ENCODE measurements around the gene RDH13.

The RDH13 gene

GRCh38 chr19:55085923-55086715 is 23.2 kb upstream of the RDH13 start:
- Histone ChIP-seq H3K9me3 (ENCODE audit: insufficient read depth, low read depth, low read length) (no peaks in the 10 kb centered on the region), H3K9ac (ENCODE audit: low read depth, low read length, poor library complexity, severe bottlenecking) (no peak overlapping the region), H3K4me2 (ENCODE audit: low read depth, low read length, poor library complexity, severe bottlenecking) (no peak overlapping the region), H3F3A (ENCODE audit: low read depth) (no peaks in the 10 kb centered on the region), H3K79me2 (ENCODE audit: insufficient read depth, low read length) (no peaks in the 10 kb centered on the region), H3K36me3 (ENCODE audit: insufficient read depth, low read length) (peaks cover 6% of the 10 kb centered on the region; the same call in 1 of the 2 replicates), H3K4me3 (ENCODE audit: low read length, poor library complexity, severe bottlenecking) (no peak overlapping the region), H3K27me3 (ENCODE audit: insufficient read depth, low read length, poor library complexity, severe bottlenecking) (no peaks in the 10 kb centered on the region), H2AFZ (ENCODE audit: low read length) (no peak overlapping the region), H3K9me2 (replicated peaks; ENCODE audit: low read depth, low read length) (no peaks in the 10 kb centered on the region), H4K20me1 (ENCODE audit: insufficient read depth, low read length, poor library complexity, severe bottlenecking) (no peaks in the 10 kb centered on the region), H3K4me1 (ENCODE audit: insufficient read depth, low read length, poor library complexity, severe bottlenecking) (no peaks in the 10 kb centered on the region)
- TF ChIP-seq CTCF (conservative IDR thresholded peaks at IDR 0.05; ENCODE audit: low read length) (no peak), EZH2phosphoT487 (IDR thresholded peaks at IDR 0.05; ENCODE audit: borderline replicate concordance) (no peak)

GRCh38 chr19:55084416-55084815 is 21.5 kb upstream of the RDH13 start:
- H3K9me3 ChIP-seq (ENCODE audit: insufficient read depth, low read depth, low read length): no peaks in the 10 kb centered on the region
- H3K79me2 ChIP-seq (ENCODE audit: insufficient read depth, low read length): no peaks in the 10 kb centered on the region
- H3K4me3 ChIP-seq (ENCODE audit: low read length, poor library complexity, severe bottlenecking): no peak overlapping the region
- H3K4me1 ChIP-seq (ENCODE audit: insufficient read depth, low read length, poor library complexity, severe bottlenecking): no peaks in the 10 kb centered on the region
- H3K9ac ChIP-seq (ENCODE audit: low read depth, low read length, poor library complexity, severe bottlenecking): no peak overlapping the region
- no peak overlapping the region for H2AFZ ChIP-seq (ENCODE audit: low read length)
- no peak overlapping the region for H3K4me2 ChIP-seq (ENCODE audit: low read depth, low read length, poor library complexity, severe bottlenecking)
- no peaks in the 10 kb centered on the region for H3F3A ChIP-seq (ENCODE audit: low read depth)
- H3K36me3 ChIP-seq (ENCODE audit: insufficient read depth, low read length): no peaks in the 10 kb centered on the region
- H3K27me3 ChIP-seq (ENCODE audit: insufficient read depth, low read length, poor library complexity, severe bottlenecking): no peaks in the 10 kb centered on the region
- TF ChIP-seq EZH2phosphoT487 (IDR thresholded peaks at IDR 0.05; ENCODE audit: borderline replicate concordance) (no peak), CTCF (conservative IDR thresholded peaks at IDR 0.05; ENCODE audit: low read length) (no peak)
- H3K9me2 ChIP-seq (replicated peaks; ENCODE audit: low read depth, low read length): no peaks in the 10 kb centered on the region
- no peaks in the 10 kb centered on the region for H4K20me1 ChIP-seq (ENCODE audit: insufficient read depth, low read length, poor library complexity, severe bottlenecking)

- Histone ChIP-seq H3K9me2 (replicated peaks; ENCODE audit: low read depth, low read length) (no peaks in the 10 kb centered on the region), H2AFZ (ENCODE audit: low read length) (no peak overlapping the region), H3K9ac (ENCODE audit: low read depth, low read length, poor library complexity, severe bottlenecking) (no peak overlapping the region), H3K9me3 (ENCODE audit: insufficient read depth, low read depth, low read length) (no peaks in the 10 kb centered on the region), H3K4me3 (ENCODE audit: low read length, poor library complexity, severe bottlenecking) (no peak overlapping the region), H3K36me3 (ENCODE audit: insufficient read depth, low read length) (no peaks in the 10 kb centered on the region), H4K20me1 (ENCODE audit: insufficient read depth, low read length, poor library complexity, severe bottlenecking) (no peaks in the 10 kb centered on the region), H3K79me2 (ENCODE audit: insufficient read depth, low read length) (no peaks in the 10 kb centered on the region), H3K4me1 (ENCODE audit: insufficient read depth, low read length, poor library complexity, severe bottlenecking) (no peaks in the 10 kb centered on the region), H3K27me3 (ENCODE audit: insufficient read depth, low read length, poor library complexity, severe bottlenecking) (no peaks in the 10 kb centered on the region), H3K4me2 (ENCODE audit: low read depth, low read length, poor library complexity, severe bottlenecking) (no peak overlapping the region), H3F3A (ENCODE audit: low read depth) (no peaks in the 10 kb centered on the region)
- TF ChIP-seq EZH2phosphoT487 (IDR thresholded peaks at IDR 0.05; ENCODE audit: borderline replicate concordance) (no peak), CTCF (conservative IDR thresholded peaks at IDR 0.05; ENCODE audit: low read length) (no peak)
Observed at GRCh38 chr19:55083004-55083850, 20.3 kb upstream of the RDH13 start.
